Transverse colon (tissue), 4 donors: ENCODE measurements around the gene AQP6. TPM values are rescaled to one million over a fixed set of nuclear protein-coding genes. Genes with fewer than 3 reads are reported as not detected.

Source experiments
- DNase-seq: peaks from one replicate; pipeline ENCODE4 v3.0.0-alpha.2; 2019
- H3K27ac ChIP-seq, 4 donors: fragments of 200-600 bp; sonication (generic); 2 replicates each; pipeline ENCODE4 v1.5.1; 2016 to 2018; ENCODE audit warnings: inconsistent platforms in 4 of 4
- H3K27me3 ChIP-seq: fragments of 200-600 bp; sonication (generic); 2 replicates; pipeline ENCODE4 v1.5.1; 2017; ENCODE audit warnings: inconsistent platforms
- H3K36me3 ChIP-seq, 4 donors: fragments of 200-600 bp; sonication (generic); 2 replicates each; pipeline ENCODE4 v1.5.1; 2017 to 2019; ENCODE audit warnings: inconsistent platforms in 4 of 4
- H3K4me1 ChIP-seq, 4 donors: fragments of 200-600 bp; sonication (generic); 2 replicates each; pipeline ENCODE4 v1.5.1; 2017 to 2020; ENCODE audit warnings: inconsistent platforms in 4 of 4
- H3K4me3 ChIP-seq, 4 donors: fragments of 200-600 bp; sonication (generic); 1 replicate in 1 of 4; 2 replicates in 3 of 4; pipeline versions ENCODE4 v1.5.1 to v1.6.1; 2017 to 2019; ENCODE audit warnings: inconsistent platforms in 4 of 4
- H3K9me3 ChIP-seq, 2 donors: fragments of 200-600 bp; sonication (generic); 2 replicates each; pipeline ENCODE4 v1.5.1; 2017 to 2019; ENCODE audit warnings: inconsistent platforms in 2 of 2
- CTCF ChIP-seq, 5 experiments: fragments of 200-600 bp in 3 of 5; fragments of 450-650 bp in 2 of 5; sonication (generic) in 3 of 5; IDR thresholded peaks; 1 replicate in 2 of 5; 2 replicates in 3 of 5; pipeline ENCODE4 v1.5.1; 2016 to 2017; ENCODE audit warnings: antibody characterized with exemption in 5 of 5, inconsistent platforms in 3 of 5, mild to moderate bottlenecking in 2 of 5, moderate library complexity in 1 of 5
- EP300 ChIP-seq: sonication (generic); formaldehyde crosslinking; IDR thresholded peaks from one replicate; pipeline ENCODE4 v1.6.1; 2017; ENCODE audit warnings: antibody characterized with exemption, low read depth
- POLR2A ChIP-seq: fragments of 450-650 bp; IDR thresholded peaks from one replicate; pipeline ENCODE4 v1.6.1; 2016; ENCODE audit warnings: antibody characterized with exemption, mild to moderate bottlenecking, moderate library complexity
- POLR2AphosphoS5 ChIP-seq, 3 donors: sonication (generic); formaldehyde crosslinking; IDR thresholded peaks; one replicate each; pipeline ENCODE4 v1.6.1; 2016; ENCODE audit warnings: antibody characterized with exemption in 3 of 3
- WGBS, 2 donors: methylation state at CpG; one replicate each; pipeline ENCODE4 v1.1.5; 2018; ENCODE audit warnings: low coverage in 1 of 2; 5-methylcytosine and 5-hydroxymethylcytosine counted together
- in situ Hi-C, 4 donors: fragments of 200-750 bp; cut with MboI; loops; one replicate each; pipeline versions ENCODE4 v1.15.0 to v1.15.1; 2017; ENCODE audit warnings: low sequenced_read_pairs in 3 of 4, low pct_ligation_motif_present in 1 of 4, low pct_unique_long_range_greater_than_20kb in 1 of 4
- intact Hi-C: fragments of 100-400 bp; cut with DNase I; formaldehyde crosslinking; loops from one replicate; pipeline ENCODE4 v1.15.1; 2023; ENCODE audit warnings: low total_unique reads
- total RNA-seq, 4 donors: library from RNA; depleted of rRNA; stranded (reverse); fragments of >200 nt; gene quantifications; one replicate each; pipeline ENCODE4 v1.1.0, GENCODE V29; 2016

AQP6 gene
- total RNA-seq, 4 donors from 2014 or later = 0.41 TPM; not detected in 3

GRCh38 chr12:49925433-49926204, 47.1 kb upstream of the AQP6 start:
- no peaks in the 10 kb centered on the region for H3K36me3 ChIP-seq
- no peaks in the 10 kb centered on the region for H3K4me1 ChIP-seq
- H3K9me3 ChIP-seq = no peaks in the 10 kb centered on the region
- H3K27ac ChIP-seq = no peak overlapping the region
- TF ChIP-seq POLR2A (no peak), EP300 (no peak), POLR2AphosphoS5 (IDR thresholded peaks at IDR 0.05) (no peak), CTCF (IDR thresholded peaks at IDR 0.05) (no peak)
- no peak overlapping the region for H3K4me3 ChIP-seq
- 67 to 94% methylated on average over 1 to 11 of the region's 11 CpGs for WGBS, 2 donors
- in situ Hi-C loops = no loop called here
- no peaks in the 10 kb centered on the region for H3K27me3 ChIP-seq
- intact Hi-C loops = no loop called here
- no peak for DNase-seq

- intact Hi-C loops = no loop called here
- TF ChIP-seq POLR2AphosphoS5 (IDR thresholded peaks at IDR 0.05) (no peak), EP300 (no peak), POLR2A (no peak), CTCF (IDR thresholded peaks at IDR 0.05) (no peak)
- Histone ChIP-seq H3K4me1 (no peaks in the 10 kb centered on the region), H3K27ac (no peak overlapping the region), H3K36me3 (no peaks in the 10 kb centered on the region), H3K9me3 (no peaks in the 10 kb centered on the region), H3K27me3 (no peaks in the 10 kb centered on the region), H3K4me3 (no peak overlapping the region)
- DNase-seq = no peak
- 83 to 87% methylated on average over 6 of the region's 6 CpGs for WGBS, 2 donors
- in situ Hi-C loops = no loop called here
These were observed 44.3 kb upstream of the AQP6 start for GRCh38 chr12:49928471-49928870.

DNA sequence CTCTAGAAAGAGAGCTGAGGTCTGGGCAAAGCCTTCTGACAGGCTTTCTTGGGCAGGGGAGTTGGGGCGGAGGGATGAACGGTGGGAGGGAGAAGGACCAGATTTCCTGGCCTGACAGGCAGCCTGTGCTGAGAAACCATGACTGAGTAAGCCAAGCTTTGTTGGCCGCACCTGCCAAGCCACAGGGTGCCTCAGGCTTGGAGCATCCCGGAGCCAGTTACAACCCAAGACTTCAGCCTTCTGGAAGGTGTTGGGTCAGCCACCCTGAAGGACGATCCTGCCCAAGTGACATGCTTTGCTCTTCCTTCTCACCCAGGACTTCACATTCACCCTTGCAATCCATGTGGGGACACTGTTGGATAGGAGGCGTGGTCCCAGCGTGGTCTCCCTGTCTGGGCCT, 43.2 kb upstream of the AQP6 start:
- no peak for DNase-seq
- intact Hi-C loops = no loop called here

More for the DNA sequence above, 43.2 kb upstream of the AQP6 start:
- Histone ChIP-seq H3K36me3 (no peaks in the 10 kb centered on the region), H3K27me3 (no peaks in the 10 kb centered on the region), H3K27ac (no peak overlapping the region), H3K9me3 (no peaks in the 10 kb centered on the region), H3K4me1 (no peaks in the 10 kb centered on the region), H3K4me3 (no peak overlapping the region)
- TF ChIP-seq CTCF (IDR thresholded peaks at IDR 0.05) (no peak), POLR2A (no peak), POLR2AphosphoS5 (IDR thresholded peaks at IDR 0.05) (no peak), EP300 (no peak)
- WGBS, 2 donors = 97% methylated on average over 7 of the region's 7 CpGs; no CpG with 5 or more reads in 1 of the 2 donors
- in situ Hi-C loops = no loop called here
